Measurements from ENCODE around the gene MDP1.

DNA sequence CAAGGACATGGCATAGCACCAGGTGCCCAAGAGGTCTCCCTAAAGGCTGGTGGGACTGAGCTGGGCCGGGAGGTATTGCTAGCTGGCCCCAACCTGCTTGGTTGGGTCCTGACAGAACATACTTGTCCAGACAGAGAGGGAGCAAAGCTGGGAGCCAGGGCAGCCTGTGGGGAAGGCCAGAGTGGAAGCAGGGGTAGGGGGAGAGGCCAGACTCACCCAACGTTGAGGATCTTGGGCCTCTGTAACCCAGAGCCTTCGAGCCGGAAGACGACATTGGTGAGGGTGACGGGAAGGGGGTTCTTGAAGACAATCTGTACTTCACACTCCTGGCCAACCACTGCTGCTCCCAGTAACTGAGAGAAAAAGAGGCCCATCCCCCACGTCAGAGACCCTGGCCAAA, 38.1 kb upstream of the MDP1 start:
- no peak for TF ChIP-seq POLR2A (IDR thresholded peaks at IDR 0.05; ENCODE audit: low read length)
- no peak for TF ChIP-seq GATA1 (IDR thresholded peaks at IDR 0.05; ENCODE audit: low read depth, low read length)

Data from erythroblast (primary cell).